HG03097 (cell line): Measurements from ENCODE around the gene ABCC9.

ENCODE experiments used
- ATAC-seq: cut with Tn5 transposase; IDR thresholded peaks from one replicate; pipeline ENCODE4 v1.9.1; 2021; ENCODE audit not compliant: unreplicated experiment, low FRiP score

ABCC9 gene

DNA sequence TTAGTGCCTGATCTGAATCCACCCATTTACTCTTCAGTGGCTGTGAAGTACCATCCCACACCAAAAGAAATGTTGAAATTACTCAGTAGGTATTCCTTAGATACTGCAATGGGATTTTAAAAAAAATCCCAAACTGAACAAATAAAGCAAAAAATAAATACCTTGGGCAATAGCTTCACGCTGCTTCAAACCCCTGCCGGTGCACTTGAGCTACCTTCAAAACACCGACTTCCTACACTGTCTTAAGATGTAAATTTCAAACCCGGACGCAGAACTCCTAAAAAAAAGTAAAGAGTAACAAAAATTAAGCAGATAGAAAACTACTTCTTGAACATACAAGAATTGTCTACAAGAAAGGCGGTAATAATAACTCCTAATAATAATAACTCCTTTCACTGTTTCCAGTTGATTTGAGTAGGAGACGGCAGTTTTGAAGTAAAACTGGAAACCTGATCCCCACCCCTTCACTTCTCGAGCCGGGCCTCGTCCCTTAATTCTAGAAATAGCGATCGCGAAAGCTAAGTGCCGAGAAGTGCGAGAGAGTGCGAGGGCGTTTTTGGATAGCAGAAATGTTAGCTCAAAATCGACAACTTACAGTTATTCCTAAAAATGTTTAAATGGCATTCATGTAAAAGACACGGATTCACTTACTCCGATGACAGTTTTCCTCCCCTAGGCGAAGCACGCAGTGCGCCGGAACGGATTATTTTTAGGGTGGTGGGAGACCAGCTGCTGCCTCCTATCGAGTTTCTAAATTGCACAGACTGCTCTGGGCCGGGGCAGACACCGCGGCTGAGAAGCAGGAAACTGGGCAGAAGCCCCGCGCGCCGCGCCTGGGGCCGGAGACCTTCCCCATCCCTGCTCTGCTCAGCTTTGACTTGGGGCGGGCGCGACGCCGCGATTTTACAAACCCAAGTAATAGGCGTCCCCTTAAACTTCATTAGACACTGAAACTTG is at the start of gene ABCC9:
ABCC9 (minus strand) TSS at position 878 of the 957 bp plus-strand sequence. CDS start 4,752 bp downstream, outside the sequence.
- ATAC-seq: no peak

DNA sequence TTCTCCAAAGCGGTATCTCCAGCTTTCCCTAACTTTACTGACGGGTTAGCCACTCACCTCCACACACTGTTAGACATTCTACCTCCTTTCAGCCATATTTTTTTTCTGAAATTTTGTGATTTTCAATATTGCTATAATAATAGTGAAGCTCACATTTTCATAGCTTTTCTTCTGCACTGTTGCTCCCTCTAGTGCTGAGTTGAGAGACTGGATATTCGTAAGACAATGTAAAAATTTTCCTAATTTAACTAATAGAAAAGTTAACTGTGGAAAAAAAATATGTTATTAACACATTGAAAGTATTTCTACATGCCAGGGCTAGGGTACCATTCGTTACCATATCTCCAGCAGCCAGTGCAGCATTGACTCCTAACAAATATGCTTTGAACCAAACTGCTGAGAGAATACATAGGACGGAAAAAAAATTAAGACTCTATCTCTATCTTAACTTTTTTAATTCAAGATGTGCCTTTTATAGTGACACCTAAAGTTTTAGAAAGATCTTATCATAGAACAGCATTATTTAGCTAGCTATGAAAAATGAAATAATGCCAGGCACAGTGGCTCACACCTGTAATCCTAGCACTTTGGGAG is 48.7 kb upstream of the ABCC9 start:
- ATAC-seq: no peak

DNA sequence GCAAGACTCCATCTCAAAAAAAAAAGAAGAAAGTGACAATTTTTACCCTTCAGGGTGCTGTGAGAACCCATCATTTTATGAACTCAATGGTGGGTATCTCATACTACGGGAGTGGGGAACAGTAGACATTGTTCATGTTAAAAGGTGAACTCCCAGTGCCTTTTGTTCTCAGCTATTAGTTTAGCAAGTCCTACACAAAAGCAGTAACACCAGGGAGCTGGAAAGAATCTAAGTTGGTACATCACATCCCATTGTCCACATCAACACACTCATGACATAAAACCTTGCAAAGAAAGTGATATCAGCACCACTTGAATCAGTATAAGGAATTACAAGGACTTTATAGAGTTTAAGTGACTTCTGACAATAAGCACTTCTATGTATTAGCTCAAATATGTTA is 47.4 kb upstream of the ABCC9 start:
- no peak for ATAC-seq

DNA sequence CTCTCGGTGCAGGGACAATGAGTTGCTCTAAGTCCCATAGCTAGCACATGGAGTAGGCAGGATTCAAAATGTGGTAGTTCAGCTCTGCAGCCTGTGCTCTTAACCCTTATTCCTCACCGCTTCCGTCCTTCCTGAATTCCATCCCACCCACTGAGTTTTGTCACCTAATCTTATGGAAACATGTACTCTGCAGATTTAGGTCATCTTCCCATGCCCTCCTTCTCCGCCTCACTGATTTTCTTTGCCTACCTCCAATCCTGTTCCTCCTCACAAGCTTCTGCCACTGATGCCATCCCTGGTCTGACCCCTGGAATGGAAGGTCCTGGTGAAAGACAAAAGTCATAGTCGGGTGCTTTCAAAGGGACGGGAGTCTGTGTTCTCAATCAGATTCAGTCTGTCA is 46.5 kb upstream of the ABCC9 start:
- ATAC-seq: no peak

DNA sequence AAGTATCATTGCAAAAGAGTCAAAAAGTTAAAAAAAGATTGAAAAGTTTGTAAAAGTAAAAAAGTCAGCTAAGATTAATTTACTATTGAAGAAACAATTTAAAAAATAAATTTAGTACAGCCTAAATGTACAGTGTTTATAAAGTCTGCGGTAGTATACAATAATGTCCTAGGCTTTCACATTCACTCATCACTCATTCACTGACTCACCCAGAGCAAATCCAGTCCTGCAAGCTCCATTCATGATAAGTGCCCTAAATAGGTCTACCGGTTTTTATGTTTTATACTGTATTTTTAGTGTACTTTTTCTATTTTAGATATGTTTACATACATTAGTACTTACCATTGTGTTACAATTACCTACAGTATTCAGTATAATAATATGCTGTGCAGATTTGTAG is 43.9 kb upstream of the ABCC9 start:
- ATAC-seq: no peak

DNA sequence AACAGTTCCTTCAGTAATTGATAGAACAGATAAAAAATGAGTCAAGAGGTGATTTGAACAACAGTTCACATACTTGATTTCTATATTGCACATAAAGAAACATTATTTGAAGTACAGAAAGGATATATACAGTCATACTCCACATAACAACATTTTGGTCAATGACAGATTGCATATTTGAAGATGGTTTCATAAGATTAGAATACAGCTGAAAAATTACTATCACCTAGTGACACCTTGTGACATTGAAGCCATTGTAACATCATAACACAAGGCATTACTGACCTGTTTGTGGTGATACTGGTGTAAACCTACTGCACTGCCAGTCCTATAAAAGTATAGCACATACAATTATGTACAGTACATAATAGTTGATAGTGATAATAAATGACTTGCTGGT is 43.1 kb upstream of the ABCC9 start:
- no peak for ATAC-seq

DNA sequence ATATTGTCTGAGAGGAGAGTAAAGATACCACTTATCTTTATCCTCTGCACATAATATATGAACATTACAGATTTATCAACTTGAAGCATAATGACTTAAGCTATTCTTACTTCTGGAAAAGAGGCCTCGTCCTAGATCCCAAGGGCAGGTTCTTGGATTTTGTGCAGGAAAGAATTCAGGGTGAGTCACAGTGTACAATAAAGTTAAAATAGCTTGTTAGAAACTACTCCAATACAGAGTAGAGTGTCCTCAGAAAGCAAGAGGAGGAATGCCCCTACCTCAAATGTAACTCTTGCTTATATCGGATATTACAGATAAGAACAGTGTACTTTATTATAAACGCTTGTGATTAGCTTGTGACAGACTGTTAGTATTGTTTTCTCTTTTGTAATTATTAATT is 41.9 kb upstream of the ABCC9 start:
- no peak for ATAC-seq

DNA sequence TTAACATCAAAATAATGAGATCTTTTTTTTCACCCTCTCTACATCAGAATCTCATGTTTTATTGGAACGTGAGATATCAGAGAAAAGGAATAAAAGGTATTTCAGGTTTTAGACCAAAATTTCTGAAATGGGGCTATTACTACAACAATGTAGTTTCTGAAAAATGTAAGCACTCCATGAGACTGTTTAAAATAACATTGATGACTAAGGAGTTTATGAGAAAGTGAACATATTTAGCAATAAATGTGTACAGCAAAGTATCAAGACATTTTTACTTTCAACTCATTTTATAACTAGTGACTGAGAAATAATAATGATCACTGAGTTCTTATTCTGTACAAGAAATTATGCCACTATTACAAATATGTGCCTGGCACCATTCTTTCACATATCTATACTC is 39.3 kb upstream of the ABCC9 start:
- no peak for ATAC-seq

DNA sequence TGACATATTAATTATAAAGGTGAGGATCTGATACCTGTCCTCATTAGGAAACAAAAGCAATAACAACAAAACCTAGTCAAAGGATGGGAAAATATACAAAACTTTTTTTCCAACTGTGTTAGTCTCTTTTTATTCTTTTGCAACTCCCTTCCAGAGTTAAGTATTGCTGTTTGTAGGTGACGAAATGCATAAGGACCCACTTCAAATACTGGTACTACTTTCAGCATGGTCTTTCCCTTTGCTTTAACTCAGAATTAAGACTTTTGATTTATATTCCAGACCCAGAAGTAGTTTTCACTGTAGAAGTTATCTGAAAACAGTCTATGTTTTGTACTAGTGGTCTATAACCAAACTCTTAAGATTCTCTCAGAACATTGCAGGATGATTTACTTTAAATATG is 34.1 kb upstream of the ABCC9 start:
- ATAC-seq: no peak

DNA sequence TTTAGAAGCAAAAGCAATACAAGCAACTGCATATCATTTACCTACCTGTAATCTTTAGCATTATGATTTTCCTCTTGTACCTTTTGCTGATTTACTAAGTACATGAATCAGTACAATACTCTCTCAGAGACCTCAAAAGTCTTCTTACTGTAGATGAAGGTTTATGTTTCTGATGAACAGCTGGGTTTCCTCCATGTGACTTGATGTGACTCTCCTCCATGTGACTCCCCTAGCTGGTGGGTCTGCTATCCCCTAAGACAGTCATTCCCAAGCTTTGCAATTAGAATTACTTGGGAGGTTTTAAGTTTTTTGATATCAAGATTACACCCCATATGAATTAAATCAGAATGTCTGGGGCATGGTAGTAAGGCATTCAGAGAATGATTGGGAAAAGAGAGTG is 32.0 kb upstream of the ABCC9 start:
- ATAC-seq: no peak

DNA sequence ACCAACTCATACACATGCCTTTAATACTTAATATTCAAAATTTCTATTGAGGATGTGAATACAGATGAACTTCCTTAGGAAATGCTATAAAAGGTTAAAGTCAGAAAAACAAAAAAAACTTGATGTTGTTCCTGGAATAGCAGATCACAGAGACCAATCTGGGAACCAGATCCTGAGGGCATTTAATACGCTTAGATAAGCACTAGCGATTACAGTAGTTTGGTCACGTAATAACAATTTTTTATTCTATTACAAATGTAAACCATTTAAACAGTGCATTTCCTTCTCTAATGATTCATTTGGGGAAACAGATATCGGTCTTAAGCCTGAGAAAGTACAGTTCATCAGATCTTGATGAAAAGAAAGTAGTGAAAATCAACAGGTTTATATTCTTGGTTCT is 30.8 kb upstream of the ABCC9 start:
- ATAC-seq: no peak

DNA sequence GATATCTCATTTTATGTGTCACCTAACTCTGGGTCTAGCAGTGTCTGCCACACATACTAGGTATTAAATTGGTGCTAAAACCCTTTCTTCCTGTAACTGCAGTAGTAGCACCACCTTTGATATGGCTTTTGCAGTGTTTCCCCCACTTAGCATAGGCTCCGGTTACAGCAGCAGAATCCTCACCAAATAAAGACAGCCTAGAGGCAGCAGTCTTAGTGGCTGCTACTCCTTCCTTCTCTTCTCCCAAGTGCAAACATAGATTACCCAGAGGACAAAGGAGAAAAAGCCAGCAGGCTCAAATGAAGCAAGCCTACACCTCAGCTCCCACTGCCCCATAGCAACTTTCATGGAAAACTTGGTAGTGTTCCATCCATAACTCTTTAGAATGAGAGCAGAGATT is 30.1 kb upstream of the ABCC9 start:
- ATAC-seq: no peak

DNA sequence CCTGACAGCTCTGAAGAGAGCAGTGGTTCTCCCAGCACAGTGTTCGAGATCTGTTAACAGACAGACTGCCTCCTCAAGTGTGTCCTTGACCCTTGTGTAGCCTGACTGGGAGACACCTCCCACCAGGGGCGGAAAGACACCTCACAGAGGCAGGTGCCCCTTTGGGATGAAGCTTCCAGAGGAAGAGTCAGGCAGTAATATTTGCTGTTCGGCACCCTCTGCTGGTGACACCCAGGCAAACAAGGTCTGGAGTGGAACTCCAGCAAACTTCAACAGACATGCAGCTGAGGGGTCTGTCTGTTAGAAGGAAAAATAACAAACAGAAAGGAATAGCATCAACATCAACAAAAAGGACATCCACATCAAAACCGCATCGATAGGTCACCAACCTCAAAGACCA is 21.6 kb upstream of the ABCC9 start:
- ATAC-seq: no peak

DNA sequence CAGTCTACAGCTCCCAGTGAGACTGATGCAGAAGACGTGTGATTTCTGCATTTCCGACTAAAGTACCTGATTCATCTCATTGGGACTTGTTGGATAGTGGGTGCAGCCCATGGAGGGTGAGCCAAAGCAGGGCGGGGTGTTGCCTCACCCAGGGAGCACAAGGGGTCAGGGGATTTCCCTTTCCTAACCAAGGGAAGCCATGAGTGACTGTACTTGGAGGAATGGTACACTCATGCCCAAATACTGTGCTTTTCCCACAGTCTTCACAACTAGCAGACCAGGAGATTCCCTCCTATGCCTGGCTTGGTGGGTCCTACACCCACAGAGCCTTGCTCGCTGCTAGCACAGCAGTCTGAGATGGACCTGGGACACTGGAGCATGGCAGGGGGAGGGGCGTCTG is 21.0 kb upstream of the ABCC9 start:
- no peak for ATAC-seq

DNA sequence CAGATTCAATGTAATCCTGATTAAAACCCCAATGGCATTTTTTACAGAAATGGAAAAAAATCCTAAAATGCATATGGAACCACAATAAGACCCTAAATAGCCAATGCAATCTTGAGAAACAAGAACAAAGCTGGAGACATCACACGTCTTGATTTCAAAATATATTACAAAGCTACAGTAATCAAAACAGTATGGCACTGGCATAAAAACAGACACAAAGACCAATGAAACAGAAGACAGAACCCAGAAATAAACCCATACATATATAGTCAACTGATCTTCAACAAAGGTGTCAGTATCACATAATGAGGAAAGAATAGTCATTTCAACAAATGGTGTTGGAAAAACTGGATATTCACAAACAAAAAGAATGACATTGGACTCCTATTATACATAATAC is 9.4 kb upstream of the ABCC9 start:
- no peak for ATAC-seq

DNA sequence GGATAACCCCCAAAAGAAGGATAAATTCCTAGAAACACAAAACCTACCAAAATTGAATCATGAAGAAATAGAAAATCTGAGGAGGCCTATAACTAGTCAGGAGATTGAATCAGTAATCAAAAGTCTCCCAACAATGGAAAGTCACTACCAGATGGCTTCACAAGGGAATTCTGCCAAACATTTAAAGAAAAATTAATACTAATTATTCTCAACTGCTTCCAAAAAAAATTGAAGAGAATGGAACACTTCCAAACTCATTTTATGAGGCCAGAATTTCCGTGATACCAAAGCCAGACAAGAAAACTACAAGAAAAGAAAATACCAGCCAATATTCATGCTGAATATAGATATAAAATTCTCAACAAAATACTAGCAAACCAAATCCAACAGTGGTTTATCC is 7.8 kb upstream of the ABCC9 start:
- ATAC-seq: no peak

DNA sequence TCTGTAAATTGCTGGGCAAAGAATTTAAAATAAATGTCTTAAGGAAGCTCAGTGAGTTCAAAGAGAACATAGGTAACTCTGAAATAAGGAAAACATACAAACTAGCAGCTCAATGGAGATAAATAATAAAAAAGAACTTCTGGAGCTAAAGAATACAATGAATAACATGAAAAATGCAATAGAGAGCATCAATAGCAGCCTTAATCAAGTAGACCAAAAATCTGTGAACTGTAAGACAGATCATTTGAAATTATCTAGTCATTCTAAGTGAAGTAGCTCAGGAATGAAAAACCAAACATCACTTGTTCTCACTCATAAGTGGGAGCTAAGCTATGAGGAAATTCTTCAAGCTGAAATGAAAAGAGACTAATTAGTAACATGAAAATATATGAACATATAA is 5.8 kb upstream of the ABCC9 start:
- ATAC-seq: no peak

DNA sequence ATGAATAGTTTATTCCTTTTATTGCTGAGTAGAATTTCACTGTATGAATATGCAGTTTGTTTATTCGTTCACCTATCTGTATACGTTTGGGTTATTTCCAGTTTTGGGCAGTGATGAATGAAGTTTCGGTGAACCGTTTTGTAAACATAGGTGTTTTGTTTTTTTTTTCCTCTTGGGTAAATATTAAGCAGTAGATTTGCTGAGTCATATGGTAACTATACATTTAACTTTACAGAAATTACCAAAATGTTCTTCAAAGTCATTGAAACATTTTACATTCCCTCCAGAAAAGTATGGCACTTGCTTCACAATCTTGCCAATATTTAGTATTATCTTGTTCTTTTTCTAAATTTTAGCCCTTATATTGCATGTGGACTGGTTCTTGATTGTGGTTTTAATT is 3.8 kb upstream of the ABCC9 start:
- no peak for ATAC-seq

DNA sequence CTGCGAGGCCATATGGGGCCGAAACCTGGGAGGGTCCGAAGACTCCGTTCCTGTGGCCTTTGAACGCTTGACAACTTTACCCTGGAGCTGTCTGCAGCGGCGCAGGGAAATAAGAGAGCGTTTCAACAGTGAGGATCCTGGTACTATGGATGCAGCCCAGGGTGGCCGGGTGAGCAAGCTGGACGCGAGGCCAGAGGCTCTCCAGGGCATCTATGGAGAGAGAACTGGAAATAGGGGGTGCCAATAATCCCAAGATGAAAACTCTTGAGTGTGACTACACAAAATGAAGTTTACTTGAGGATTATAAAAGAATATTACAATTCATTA is 1.1 kb upstream of the ABCC9 start:
- no peak for ATAC-seq

DNA sequence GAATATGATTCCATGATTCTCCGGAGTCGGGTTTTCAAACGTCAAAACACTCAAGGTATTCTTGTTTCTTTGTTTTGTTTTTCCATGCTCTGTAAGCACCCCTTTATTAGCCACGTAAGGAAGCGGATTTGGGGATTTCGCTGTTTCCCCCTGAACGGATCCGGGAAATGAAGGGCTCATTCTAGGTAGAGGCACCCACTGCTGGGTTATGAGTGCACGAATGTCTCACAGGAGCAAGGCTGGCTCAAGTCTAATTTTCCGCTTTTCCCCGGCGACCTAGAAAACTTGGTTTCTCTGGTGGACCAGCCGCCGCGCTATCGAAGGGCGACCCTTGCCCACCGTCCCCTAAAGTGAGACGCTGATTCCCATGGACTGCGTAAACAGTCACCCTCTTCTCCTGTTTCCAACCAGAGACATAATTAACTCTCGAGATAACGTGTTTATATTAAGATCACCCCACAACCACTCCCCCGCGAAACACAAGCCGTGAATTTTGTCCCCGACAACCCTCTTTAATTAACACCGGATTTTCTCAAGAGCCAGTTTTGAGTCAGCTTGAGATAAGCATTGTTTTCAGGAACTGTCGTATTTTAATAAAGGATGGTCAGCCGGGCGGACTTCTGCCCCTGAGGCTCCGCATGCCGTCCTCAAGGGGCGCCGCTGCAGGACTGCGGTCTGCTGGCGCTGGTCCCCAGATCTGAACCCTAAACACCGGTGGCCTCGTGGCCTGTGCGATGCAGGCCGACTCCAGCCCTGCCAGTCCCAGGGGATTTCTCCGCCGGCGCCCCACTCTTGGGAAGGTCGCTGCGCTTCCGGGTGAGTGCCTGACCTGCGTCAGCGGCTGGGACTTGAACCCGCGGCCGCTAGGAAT is 515 bp upstream of the ABCC9 start:
- no peak for ATAC-seq

DNA sequence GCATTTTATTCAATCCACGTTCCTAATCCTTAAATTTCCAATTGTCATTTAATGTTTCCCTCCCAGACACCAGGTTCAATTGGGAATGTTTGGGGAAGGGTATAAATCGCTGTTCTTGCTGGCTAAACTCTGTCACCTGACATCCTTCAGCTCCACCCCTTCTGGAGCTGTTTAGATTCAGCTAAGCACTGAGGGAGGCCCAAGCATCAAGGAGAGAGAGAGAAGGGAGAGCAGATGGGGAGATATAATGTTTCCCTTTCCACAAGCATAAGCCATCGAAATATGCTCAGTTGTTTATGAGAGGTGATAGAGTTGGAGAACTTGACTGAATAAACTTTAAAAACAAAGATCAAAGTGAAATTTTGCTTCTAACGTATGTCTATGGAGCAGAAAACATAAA is 1.8 kb downstream of the ABCC9 start:
- no peak for ATAC-seq
